Inferior parietal cortex (tissue), 1 donor: Measurements from ENCODE around the gene ABL2.
A peak's percentile ranks its signal among the peaks of the same experiment; 100 is the strongest.
"Not testable (repeated sequence)": the region's sequence is repeated elsewhere in the genome, so short reads cannot be mapped to it uniquely, and the experiment has no call there.

Source experiments
- DNase-seq: peaks from one replicate; pipeline ENCODE4 v3.0.0-alpha.2; 2016; ENCODE audit errors: extremely low spot score

The ABL2 gene

GRCh38 chr1:179169616-179170467, 59.6 kb downstream of the ABL2 start:
- no peak for DNase-seq

GRCh38 chr1:179168536-179168935, 60.9 kb downstream of the ABL2 start:
- no peak for DNase-seq

GRCh38 chr1:179167955-179168354, 61.5 kb downstream of the ABL2 start:
- DNase-seq, result no peak

- no peak for DNase-seq
These were observed 62.1 kb downstream of the ABL2 start for GRCh38 chr1:179167418-179167777.

GRCh38 chr1:179166663-179167417, 62.6 kb downstream of the ABL2 start:
- DNase-seq, result no peak

- DNase-seq, result no peak
These were observed 65.0 kb downstream of the ABL2 start for GRCh38 chr1:179164494-179164893.

- no peak for DNase-seq
These were observed 72.8 kb downstream of the ABL2 start for GRCh38 chr1:179156708-179157107.

- DNase-seq, result no peak
These were observed 73.5 kb downstream of the ABL2 start for GRCh38 chr1:179156026-179156425.

- no peak for DNase-seq
These were observed 73.9 kb downstream of the ABL2 start for GRCh38 chr1:179155615-179156014.

- DNase-seq, result no peak
These were observed 75.0 kb downstream of the ABL2 start for GRCh38 chr1:179154437-179154836.

GRCh38 chr1:179153217-179153616, 76.3 kb downstream of the ABL2 start:
- DNase-seq, result no peak

GRCh38 chr1:179151908-179152682, 77.4 kb downstream of the ABL2 start:
- DNase-seq, result no peak

- no peak for DNase-seq
These were observed 82.6 kb downstream of the ABL2 start for GRCh38 chr1:179146911-179147310.

- no peak for DNase-seq
These were observed 83.0 kb downstream of the ABL2 start for GRCh38 chr1:179146476-179146875.

GRCh38 chr1:179145521-179145920, 84.0 kb downstream of the ABL2 start:
- no peak for DNase-seq

GRCh38 chr1:179144626-179145025, 84.9 kb downstream of the ABL2 start:
- DNase-seq, result no peak

- no peak for DNase-seq
These were observed 86.2 kb downstream of the ABL2 start for GRCh38 chr1:179143322-179143721.

- no peak for DNase-seq
These were observed 86.6 kb downstream of the ABL2 start for GRCh38 chr1:179142889-179143299.

GRCh38 chr1:179141592-179142251, 87.8 kb downstream of the ABL2 start:
- peak; percentile 15 for DNase-seq

- not testable (repeated sequence) for DNase-seq
These were observed 90.7 kb downstream of the ABL2 start for GRCh38 chr1:179138755-179139154.

GRCh38 chr1:179137617-179138255, 91.7 kb downstream of the ABL2 start:
- no peak for DNase-seq
